ENCODE measurements around the gene ZC3H13.

The ZC3H13 gene

GRCh38 chr13:45932676-45933075 lies 119.9 kb downstream of the ZC3H13 start:
- Histone ChIP-seq H3K4me3 (ENCODE audit: insufficient read depth, low read length, poor library complexity, severe bottlenecking) (no peak overlapping the region), H4K20me1 (ENCODE audit: low read depth, low read length) (no peaks in the 10 kb centered on the region), H3K79me2 (ENCODE audit: insufficient read depth, low read length) (no peaks in the 10 kb centered on the region), H3K36me3 (ENCODE audit: low read length) (no peaks in the 10 kb centered on the region), H3F3A (ENCODE audit: insufficient read depth) (no peaks in the 10 kb centered on the region), H3K4me2 (ENCODE audit: low read depth, low read length, poor library complexity, severe bottlenecking) (no peak overlapping the region), H3K27me3 (ENCODE audit: low read length) (no peaks in the 10 kb centered on the region), H2AFZ (ENCODE audit: low read depth, low read length, severe bottlenecking) (no peak overlapping the region), H3K9me3 (ENCODE audit: insufficient read depth, low read length) (no peaks in the 10 kb centered on the region), H3K9ac (ENCODE audit: low read length) (no peak overlapping the region), H3K27ac (ENCODE audit: low read depth, low read length) (no peak overlapping the region), H3K9me2 (replicated peaks; ENCODE audit: insufficient read depth, low read length) (no peaks in the 10 kb centered on the region)
- TF ChIP-seq CTCF (IDR thresholded peaks at IDR 0.05; ENCODE audit: insufficient read depth, low read length, poor library complexity, severe bottlenecking) = no peak
- TF ChIP-seq EZH2phosphoT487 (conservative IDR thresholded peaks at IDR 0.05; ENCODE audit: low read length) = no peak

DNA sequence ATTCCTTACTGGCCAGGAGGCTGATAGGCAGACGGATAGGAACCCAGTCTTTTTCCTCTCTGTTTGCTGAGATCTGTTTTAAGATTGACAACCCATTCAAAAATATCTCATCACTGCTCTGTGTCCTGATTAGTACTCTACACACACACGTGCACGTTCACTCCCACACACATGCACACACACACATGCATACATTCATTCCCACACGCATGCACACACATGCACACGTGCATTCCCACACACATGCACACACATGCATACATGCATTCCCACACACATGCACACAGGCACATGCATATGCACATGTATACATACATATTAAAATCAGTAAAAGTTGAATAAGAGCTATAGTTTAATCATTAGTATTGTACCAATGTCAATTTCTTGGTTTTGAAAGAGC lies 120.4 kb downstream of the ZC3H13 start:
- Histone ChIP-seq H3K27me3 (ENCODE audit: low read length) (no peaks in the 10 kb centered on the region), H3K9me2 (replicated peaks; ENCODE audit: insufficient read depth, low read length) (no peaks in the 10 kb centered on the region), H3K4me2 (ENCODE audit: low read depth, low read length, poor library complexity, severe bottlenecking) (no peak overlapping the region), H3K9me3 (ENCODE audit: insufficient read depth, low read length) (no peaks in the 10 kb centered on the region), H3K27ac (ENCODE audit: low read depth, low read length) (no peak overlapping the region), H3K79me2 (ENCODE audit: insufficient read depth, low read length) (no peaks in the 10 kb centered on the region), H2AFZ (ENCODE audit: low read depth, low read length, severe bottlenecking) (no peak overlapping the region), H3F3A (ENCODE audit: insufficient read depth) (no peaks in the 10 kb centered on the region), H3K9ac (ENCODE audit: low read length) (no peak overlapping the region), H4K20me1 (ENCODE audit: low read depth, low read length) (no peaks in the 10 kb centered on the region), H3K4me3 (ENCODE audit: insufficient read depth, low read length, poor library complexity, severe bottlenecking) (no peak overlapping the region), H3K36me3 (ENCODE audit: low read length) (no peaks in the 10 kb centered on the region)
- no peak for TF ChIP-seq EZH2phosphoT487 (conservative IDR thresholded peaks at IDR 0.05; ENCODE audit: low read length)
- no peak for TF ChIP-seq CTCF (IDR thresholded peaks at IDR 0.05; ENCODE audit: insufficient read depth, low read length, poor library complexity, severe bottlenecking)

DNA sequence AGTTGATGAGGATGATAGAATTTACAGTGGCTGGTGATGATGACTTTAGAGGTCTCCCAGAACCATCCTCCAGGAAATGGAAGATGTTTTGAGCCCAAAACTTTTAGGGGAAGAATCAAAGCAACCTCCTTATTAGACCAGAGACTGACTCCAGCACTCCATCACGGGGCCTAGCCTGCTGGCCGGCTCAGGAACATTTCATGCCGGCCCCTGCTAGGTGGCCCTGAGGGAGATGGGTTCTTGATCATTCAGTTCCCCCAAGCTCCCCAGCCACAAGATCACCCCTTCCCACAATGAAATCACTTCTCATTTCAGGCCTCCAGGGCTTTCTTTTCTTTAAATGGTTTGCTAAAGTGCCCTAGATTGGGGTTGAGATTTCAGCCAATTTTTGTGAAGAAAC lies 121.3 kb downstream of the ZC3H13 start:
- Histone ChIP-seq H2AFZ (ENCODE audit: low read depth, low read length, severe bottlenecking) (no peak overlapping the region), H4K20me1 (ENCODE audit: low read depth, low read length) (no peaks in the 10 kb centered on the region), H3K9ac (ENCODE audit: low read length) (no peak overlapping the region), H3K79me2 (ENCODE audit: insufficient read depth, low read length) (no peaks in the 10 kb centered on the region), H3K27me3 (ENCODE audit: low read length) (no peaks in the 10 kb centered on the region), H3K36me3 (ENCODE audit: low read length) (no peaks in the 10 kb centered on the region), H3K4me3 (ENCODE audit: insufficient read depth, low read length, poor library complexity, severe bottlenecking) (no peak overlapping the region), H3K27ac (ENCODE audit: low read depth, low read length) (no peak overlapping the region), H3K9me2 (replicated peaks; ENCODE audit: insufficient read depth, low read length) (no peaks in the 10 kb centered on the region), H3F3A (ENCODE audit: insufficient read depth) (no peaks in the 10 kb centered on the region), H3K9me3 (ENCODE audit: insufficient read depth, low read length) (no peaks in the 10 kb centered on the region), H3K4me2 (ENCODE audit: low read depth, low read length, poor library complexity, severe bottlenecking) (no peak overlapping the region)
- TF ChIP-seq CTCF (IDR thresholded peaks at IDR 0.05; ENCODE audit: insufficient read depth, low read length, poor library complexity, severe bottlenecking) (no peak), EZH2phosphoT487 (conservative IDR thresholded peaks at IDR 0.05; ENCODE audit: low read length) (no peak)

DNA sequence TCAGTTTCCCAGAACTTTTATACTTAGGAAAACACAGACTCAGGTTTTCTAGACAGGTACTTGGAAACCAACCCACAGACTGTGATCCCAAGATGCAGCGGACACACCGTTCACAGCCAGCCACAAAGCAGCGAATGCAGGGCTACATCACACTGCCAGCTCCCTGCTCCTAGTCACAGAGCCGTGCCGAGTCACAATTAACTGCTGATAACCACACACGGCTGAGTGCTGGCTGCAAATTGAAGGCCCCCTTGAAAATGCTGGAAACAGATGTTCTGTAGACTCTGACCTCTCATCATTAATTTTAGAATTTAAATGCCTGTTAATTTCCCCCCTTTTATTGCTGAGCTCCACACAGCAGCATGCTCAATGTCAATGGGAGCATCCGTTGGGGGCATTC lies 122.4 kb downstream of the ZC3H13 start:
- no peak overlapping the region for H3K4me2 ChIP-seq (ENCODE audit: low read depth, low read length, poor library complexity, severe bottlenecking)
- H3K27me3 ChIP-seq (ENCODE audit: low read length) = no peaks in the 10 kb centered on the region
- no peaks in the 10 kb centered on the region for H3K9me3 ChIP-seq (ENCODE audit: insufficient read depth, low read length)
- H3K4me3 ChIP-seq (ENCODE audit: insufficient read depth, low read length, poor library complexity, severe bottlenecking) = no peak overlapping the region
- H3K27ac ChIP-seq (ENCODE audit: low read depth, low read length) = no peak overlapping the region
- no peaks in the 10 kb centered on the region for H3K36me3 ChIP-seq (ENCODE audit: low read length)
- H3K9me2 ChIP-seq (replicated peaks; ENCODE audit: insufficient read depth, low read length) = no peaks in the 10 kb centered on the region
- H2AFZ ChIP-seq (ENCODE audit: low read depth, low read length, severe bottlenecking) = no peak overlapping the region
- no peak for TF ChIP-seq CTCF (IDR thresholded peaks at IDR 0.05; ENCODE audit: insufficient read depth, low read length, poor library complexity, severe bottlenecking)
- no peak for TF ChIP-seq EZH2phosphoT487 (conservative IDR thresholded peaks at IDR 0.05; ENCODE audit: low read length)
- no peaks in the 10 kb centered on the region for H4K20me1 ChIP-seq (ENCODE audit: low read depth, low read length)
- H3K9ac ChIP-seq (ENCODE audit: low read length) = no peak overlapping the region
- H3F3A ChIP-seq (ENCODE audit: insufficient read depth) = no peaks in the 10 kb centered on the region
- H3K79me2 ChIP-seq (ENCODE audit: insufficient read depth, low read length) = no peaks in the 10 kb centered on the region

All from SU-DHL-6 (cell line).